Cerebellar nuclear complex (tissue), 1 donor: ENCODE data around the gene SRSF9.
"Not testable (repeated sequence)": the region's sequence is repeated elsewhere in the genome, so short reads cannot be mapped to it uniquely, and the experiment has no call there.

Source experiments
- DNase-seq, 2 experiments: peaks; one replicate each; lab custom pipeline; 2025; lab: John Stamatoyannopoulos, UW

Gene SRSF9

DNA sequence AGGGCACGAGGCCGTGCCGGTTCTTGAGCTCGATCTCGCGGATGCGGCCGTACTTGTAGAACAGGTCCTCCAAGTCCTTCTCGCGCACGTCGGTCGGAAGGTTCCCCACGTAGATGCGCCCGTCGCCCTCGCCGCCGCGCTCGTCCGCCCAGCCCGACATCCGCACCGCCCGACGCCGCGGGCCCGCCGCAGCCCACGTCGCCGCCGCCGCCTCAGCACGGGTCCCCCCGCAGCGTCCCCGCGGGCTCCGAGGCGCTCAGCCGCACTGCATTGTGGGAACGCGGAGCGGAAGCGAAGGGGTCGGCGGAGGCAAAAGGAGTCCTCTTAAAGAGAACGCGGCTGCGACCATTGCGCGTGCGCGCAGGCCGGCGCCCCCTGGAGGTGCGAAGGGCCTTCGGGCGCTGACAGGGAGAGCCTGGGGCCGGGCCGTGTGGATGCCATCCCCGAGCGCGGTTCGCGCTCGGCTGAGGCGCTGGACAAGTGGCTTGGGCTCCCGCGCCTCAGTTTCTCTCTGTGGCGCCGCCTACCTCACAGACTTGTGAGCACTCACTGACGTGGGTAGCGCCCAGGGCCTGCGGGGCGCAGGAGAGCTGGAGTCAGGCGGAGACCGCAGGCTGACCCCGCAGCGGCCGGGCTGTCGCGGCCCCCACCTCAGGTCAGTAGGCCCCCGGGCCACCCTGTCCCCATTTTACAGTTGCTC is at the start of gene SRSF9:
TSS of gene SRSF9 (minus strand) at position 299 of the 700 bp plus-strand sequence. CDS start at position 160, 139 bp downstream.
- DNase-seq: peak in 1 of 2 experiments; percentile 74

DNA sequence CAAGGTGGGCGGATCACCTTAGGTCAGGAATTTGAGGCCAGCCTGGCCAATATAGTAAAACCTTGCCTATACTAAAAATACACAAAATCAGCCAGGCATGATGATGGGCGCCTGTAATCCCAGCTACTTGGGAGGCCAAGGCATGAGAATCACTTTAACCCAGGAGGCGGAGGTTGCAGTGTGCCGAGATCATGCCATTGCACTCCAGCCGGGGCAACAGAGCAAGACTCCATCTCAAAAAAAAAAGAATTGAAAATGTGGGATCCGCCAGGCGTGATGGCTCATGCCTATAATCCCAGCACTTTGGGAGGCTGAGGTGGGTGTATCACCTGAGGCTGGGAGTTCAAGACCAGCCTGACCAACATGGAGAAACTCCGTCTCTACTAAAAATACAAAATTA is 49.8 kb upstream of the SRSF9 start:
- DNase-seq: not testable (repeated sequence)

- no peak for DNase-seq
Observed at GRCh38 chr12:120515496-120515895, 45.9 kb upstream of the SRSF9 start.

- no peak for DNase-seq
Observed at GRCh38 chr12:120514002-120514401, 44.5 kb upstream of the SRSF9 start.

DNA sequence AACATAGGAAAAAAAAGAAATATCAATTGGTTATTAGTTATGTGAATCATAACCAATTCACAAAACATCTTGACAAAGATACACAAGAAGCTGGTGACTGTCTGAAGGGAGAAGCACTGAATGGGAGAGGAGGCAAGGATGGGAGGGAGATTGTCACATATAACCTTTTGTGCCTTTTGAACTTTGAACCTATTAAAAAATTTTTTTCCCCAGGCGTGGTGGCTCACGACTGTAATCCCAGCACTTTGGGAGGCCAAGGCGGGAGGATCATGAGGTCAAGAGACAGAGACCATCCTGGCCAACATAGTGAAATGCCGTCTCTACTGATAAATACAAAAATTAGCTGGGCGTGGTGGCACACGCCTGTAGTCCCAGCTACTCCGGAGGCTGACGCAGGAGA is 39.0 kb upstream of the SRSF9 start:
- no peak for DNase-seq

GRCh38 chr12:120504587-120504986 is 35.0 kb upstream of the SRSF9 start:
- no peak for DNase-seq

GRCh38 chr12:120500581-120500980 is 31.0 kb upstream of the SRSF9 start:
- DNase-seq: no peak

DNA sequence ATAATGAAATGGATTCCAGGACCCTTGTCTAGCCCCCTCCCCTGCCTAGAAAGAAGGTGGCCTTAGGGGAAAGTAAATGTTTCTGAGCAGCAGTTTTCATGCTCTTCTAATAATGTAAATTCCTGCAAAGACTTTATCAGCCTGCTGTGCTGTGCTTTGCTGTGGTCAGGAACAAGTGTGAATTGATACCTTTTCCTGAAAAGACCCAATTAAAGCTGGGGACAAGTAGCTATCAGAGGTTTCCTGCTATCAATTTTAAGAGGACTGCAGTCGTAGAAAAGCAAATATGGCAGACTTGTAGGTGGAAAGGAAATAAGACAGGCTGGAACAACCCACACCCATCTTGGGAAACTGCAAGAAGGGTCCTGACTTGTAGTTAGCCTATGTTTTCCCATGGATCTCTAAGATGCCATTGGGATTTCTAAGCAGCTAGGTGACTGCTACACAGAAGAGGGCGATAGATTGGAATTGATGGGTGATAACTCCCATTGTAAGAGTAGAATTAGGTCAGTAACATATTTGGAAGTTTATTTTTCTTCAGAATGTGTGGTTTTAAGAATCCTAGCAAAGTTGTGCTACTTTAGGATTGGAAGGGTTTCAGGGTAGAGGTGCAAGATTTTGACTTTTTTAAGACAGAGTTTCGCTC is 29.4 kb upstream of the SRSF9 start:
- DNase-seq: no peak

DNA sequence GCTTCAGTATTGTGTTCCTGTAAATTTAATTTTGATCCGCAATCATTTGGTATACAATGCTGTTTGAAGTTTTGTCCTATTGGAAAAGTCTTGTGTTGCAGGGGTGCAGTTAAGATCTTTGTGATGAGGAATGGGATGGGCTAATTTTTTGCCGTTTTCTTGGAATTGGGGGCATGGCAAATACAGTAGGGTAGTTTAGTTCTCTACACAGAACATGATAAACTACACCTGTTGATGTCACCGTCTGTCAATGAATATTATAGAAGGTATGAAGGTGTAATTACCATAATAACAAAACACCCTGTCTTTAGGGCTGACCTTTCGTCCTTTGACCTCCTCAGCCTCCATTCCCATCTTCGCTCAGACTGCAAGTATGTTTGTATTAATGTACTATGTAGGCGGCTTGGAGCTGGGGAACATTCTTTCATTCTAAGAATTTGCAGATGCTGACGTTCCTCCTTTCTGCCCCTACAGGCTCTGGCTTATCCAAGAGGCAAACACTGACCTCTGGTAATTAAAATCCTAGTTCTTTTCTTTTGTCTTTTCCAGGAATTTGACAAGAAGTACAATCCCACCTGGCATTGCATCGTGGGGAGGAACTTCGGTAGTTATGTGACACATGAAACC is 28.1 kb upstream of the SRSF9 start:
- DNase-seq: no peak

GRCh38 chr12:120496413-120497340 is 27.1 kb upstream of the SRSF9 start:
- DNase-seq: peak in 1 of 2 experiments; percentile 38

DNA sequence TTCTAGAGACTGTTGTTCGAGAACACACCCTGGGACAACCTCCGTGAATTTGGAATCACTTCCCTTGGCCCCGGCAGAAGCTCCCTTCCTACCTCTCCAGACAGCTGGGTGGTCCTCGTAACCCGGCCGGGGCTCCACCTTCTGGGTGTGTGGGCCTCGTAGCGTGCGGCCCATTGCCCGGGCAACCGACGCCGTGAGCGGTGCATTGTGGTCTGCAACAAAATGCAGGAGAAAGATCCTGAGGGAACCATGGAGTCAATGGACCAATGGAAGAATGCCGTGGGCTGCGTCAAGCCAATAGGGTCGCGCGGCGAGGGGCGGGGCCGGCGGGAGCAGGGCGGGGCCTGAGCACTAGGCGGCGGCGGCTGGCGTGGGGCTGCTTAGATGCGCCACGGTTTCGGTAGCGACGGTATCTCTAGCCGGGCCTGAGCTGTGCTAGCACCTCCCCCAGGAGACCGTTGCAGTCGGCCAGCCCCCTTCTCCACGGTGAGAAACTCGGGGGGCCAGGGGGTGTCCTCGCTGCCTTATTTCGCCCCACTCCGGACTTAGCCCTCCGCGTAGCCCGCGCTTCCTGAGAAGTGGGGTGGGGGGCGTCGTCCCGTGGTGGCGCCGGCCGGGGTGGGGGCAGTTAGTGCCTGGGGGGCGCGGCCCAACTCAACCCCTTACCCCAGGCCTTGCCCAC is 26.3 kb upstream of the SRSF9 start, which contains the start of gene DYNLL1:
TSS of gene DYNLL1 (plus strand) at position 383 of the 682 bp plus-strand sequence. CDS start 309 bp downstream, outside the sequence.
- peak; percentile 50 to 88 for DNase-seq

DNA sequence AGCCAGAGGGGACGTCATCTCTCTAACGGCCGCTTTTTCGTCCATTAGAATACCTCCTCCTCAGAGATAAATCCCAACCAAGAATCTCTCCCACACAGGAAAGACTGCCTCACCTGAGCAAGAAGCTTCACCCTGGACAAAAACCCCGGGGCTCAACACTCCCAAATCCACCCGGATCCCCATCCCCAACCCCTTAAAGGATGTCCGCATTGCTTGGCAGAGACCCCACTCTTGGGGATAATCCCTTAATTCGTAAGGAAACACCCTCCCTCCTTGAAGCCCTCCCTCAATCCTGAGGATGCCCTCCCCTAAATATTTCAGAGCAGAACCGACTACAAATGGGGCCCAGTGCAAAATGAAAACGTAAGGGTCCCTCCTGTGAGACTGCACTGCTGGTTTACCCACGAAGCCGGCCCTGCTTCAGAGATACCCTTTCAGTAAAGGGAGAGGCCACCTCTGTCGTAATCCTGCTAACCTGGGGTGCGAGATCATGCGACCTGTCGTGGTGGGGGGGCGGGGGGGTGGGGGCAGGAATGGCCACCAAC is 25.7 kb upstream of the SRSF9 start:
- DNase-seq: no peak

DNA sequence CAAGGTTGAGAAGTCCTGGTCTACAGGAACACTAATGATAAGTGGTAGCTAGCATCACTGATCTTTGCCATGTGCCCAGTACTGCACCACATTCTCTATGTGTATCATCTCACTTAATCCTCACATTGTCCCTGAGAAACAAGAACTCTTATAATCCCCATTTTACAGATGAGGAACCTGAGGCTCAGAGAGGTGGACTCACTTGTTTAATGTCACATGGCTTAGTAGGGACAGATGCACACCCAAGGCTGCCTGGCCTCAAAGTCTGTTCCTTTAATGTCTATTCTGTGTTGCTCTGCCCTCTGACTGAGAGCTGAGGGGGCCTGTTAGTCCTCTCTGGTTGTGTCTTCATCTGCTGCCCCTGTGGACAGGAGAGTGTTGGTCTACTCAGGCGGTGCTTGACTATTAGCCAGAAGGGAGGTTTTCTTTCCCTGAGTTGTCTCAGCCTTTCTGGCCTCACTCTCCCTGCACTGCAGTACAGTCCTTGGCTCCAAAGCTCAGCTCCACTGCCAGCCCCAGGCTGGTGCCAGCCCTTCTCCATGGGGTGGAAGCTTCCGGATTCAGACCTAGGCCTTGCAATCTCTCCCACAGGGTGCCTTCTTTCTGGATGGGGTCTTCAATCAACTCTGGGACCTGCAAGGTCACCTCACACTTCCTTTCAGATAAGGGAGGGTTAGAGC is 21.4 kb upstream of the SRSF9 start:
- no peak for DNase-seq

DNA sequence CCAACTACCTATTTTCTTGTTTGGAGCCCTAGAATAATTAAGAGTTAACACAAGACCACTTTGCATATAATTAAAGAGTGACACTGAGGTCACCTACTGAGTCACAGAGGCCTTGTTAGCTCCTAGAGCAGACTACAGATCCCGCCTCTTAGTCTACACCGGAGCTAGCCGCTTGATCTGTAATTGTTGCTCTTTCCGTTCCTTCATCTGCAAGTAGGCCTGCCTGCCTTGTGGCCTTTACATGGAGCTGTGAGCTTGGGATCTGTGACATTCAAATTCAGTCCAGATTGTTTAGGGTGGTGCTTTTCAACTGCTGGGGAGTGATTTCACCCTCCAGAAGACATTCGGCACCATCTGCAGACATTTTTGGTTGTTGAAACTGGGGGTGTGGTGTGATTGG is 20.8 kb upstream of the SRSF9 start:
- no peak for DNase-seq

DNA sequence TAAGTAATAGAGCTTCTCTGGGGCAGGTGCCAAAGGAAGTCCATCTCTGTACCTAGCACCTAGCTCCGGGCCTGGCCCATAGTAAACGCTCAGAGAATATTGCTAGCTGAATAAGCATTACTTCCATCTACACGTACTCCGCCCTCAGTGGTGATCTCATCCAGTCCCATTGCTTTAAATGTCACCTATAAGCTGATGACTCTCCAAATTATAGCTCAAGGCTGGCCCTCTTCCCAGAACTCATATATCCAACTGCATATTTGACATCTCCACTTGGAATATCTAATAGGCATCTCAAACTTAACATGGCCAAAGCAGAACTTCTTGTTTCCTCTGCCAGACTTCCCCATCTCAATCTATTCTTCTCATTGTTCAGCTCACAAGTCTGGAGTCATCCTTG is 19.5 kb upstream of the SRSF9 start:
- DNase-seq: no peak

DNA sequence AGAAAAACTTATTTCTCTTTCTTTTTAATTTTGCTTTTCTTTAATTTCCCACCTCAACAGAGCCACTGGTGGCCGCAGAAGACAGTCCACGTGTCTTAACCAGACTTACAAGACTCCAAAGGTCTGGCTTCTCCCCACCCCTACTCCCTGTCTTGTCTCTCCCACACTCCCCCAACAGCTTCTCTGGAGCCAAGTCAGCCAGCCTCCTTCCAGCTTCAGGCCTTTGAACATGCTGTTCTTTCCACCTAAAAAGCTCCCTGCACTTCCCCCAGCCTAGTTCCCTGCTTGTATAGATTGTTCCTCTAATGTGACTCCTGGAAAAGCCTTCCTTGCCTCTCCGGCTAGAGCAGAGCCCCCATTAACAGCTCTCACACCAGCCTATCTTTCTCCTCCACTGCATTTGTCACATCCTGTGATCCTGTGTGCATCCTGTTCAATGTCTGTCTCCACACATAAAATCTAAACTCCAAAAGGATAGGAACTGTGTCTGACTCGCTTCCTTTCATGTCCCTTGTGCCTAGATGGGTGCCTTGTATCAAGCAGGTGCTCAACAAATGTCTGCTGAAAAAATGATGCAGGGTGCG is 18.6 kb upstream of the SRSF9 start:
- no peak for DNase-seq

- not testable (repeated sequence) for DNase-seq
Observed at GRCh38 chr12:120487552-120487951, 18.0 kb upstream of the SRSF9 start.

- no peak for DNase-seq
Observed at GRCh38 chr12:120485961-120486881, 16.7 kb upstream of the SRSF9 start.

DNA sequence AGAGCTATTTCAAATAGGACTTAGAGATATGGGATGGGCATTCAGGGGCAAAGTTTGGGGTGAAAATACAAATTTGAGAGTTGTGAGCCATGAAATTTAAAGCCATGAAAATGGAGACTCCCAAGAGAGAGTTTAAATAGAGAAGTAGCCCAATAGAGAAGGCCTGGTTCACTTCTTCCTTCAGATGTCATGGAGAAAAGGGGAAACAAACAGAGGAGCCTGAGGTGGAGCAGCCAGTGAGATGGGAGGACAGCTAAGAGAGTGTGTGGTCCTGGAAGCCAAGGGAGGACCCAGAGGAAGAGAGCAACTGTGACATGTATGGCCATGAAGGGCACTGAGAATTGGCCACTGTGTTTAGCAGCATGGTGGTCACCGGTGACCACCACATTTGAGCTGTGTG is 14.1 kb upstream of the SRSF9 start:
- DNase-seq: no peak
